ENCODE measurements around the gene HEATR9. TPM values are rescaled to one million over a fixed set of nuclear protein-coding genes. Genes with fewer than 3 reads are reported as not detected.

Gene HEATR9
- total RNA-seq, 2 donors from 2014 or later = not detected

DNA sequence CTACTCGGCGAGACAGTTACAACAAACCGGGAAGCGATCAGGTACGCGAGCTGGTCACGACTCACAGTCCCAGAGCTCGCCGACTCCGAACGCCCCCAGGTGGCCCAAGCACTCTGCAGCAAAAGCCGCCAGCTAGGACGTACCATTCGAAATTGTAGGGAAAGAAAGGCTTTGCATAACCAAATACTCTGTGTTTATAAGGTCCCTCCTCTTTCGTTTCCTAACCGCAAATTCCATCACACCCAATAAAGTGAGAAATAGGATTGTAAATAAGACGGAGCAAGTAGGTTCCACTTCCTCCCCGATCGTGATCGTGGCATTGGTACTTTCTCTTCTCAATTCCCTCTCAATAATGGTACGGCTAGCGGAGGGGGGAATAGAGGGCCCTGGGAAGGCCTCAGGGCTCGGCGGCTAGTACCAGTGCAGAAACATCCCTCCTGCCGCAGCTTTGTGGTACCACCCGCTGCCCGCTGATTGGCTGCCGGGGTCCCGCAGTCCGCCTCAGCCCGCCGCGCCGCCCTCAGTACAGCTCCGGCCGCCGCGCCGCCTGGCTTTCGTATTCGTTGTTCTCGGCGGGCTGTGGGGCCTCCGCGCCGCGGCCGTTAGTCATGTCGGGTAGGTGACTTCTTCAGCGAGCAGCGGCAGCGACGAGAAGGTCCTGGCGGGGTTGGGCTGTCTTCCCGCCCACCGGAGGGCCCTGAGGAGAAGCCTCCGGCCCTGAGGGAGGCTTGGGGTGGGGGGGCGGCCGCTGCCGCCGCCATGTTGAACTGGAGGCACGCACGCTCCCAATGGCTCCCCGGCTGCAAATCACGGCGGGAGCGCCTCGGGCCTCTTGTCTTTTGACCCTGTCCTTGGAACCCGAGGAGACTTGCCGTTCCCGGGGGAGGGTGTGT, 59.5 kb downstream of the HEATR9 start, which contains the start of gene TAF15:
Gene TAF15 (plus strand): TSS at position 523 of the 893 bp plus-strand sequence. CDS start 86 bp downstream, at position 609.
- peaks cover 0 to 29% of the 10 kb centered on the region in 2 donors for H3K4me1 ChIP-seq
- no peaks in the 10 kb centered on the region for H3K36me3 ChIP-seq
- DNase-seq (ENCODE audit: low spot score) = peak; percentile 95
- H3K27ac ChIP-seq = peak within 1 kb of the TSS; percentile 92 to 99
- H3K27me3 ChIP-seq = no peaks in the 10 kb centered on the region
- H3K9me3 ChIP-seq = no peaks in the 10 kb centered on the region
- TF ChIP-seq CTCF (IDR thresholded peaks at IDR 0.05) = peak; percentile 67 to 76
- peak within 1 kb of the TSS; percentile 82 to 92 for H3K4me3 ChIP-seq

DNA sequence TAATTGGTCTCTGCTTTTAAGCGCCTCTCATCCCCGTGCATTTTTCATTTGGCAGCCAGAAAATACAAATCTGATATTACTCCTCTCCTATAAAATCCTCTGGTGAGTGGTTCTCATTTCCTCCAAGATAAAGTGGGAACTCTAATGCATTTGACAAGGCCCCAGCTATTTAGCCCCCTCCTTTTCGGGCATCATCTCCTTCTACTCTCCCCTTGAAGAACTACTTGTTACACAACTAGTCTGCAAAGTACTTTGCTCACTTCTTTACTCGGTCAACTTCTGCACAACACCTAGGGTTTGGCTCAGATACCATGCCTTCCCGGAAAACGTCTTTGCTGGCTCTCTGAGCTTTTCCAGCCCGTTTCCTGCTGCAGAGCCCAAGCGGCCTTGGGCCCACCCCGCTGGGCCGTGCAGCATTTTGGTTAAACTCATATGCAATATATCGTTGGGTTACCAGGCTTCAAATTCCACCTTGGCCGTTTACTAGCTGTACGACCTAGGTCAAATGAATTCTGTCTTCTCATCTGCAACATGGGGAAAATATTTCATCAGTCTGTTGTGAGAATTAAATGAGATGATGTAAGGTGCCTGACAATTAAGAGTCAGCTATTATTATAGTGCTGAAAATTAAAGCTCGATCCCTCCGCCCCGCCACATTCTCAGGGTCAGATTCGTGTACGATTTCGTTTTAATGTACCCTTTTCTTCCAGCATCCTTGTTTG, 60.3 kb downstream of the HEATR9 start:
- Histone ChIP-seq H3K27ac (peak overlapping the region; percentile 92 to 99), H3K27me3 (no peaks in the 10 kb centered on the region), H3K4me1 (peaks cover 0 to 29% of the 10 kb centered on the region in 2 donors), H3K36me3 (no peaks in the 10 kb centered on the region), H3K9me3 (no peaks in the 10 kb centered on the region), H3K4me3 (peak overlapping the region; percentile 82 to 92)
- TF ChIP-seq CTCF (IDR thresholded peaks at IDR 0.05) = no peak
- DNase-seq (ENCODE audit: low spot score) = no peak

- H3K9me3 ChIP-seq = no peaks in the 10 kb centered on the region
- no peak overlapping the region for H3K27ac ChIP-seq
- DNase-seq (ENCODE audit: low spot score) = no peak
- peaks cover 0 to 29% of the 10 kb centered on the region in 2 donors for H3K4me1 ChIP-seq
- no peaks in the 10 kb centered on the region for H3K27me3 ChIP-seq
- no peak overlapping the region for H3K4me3 ChIP-seq
- no peak for TF ChIP-seq CTCF (IDR thresholded peaks at IDR 0.05)
- H3K36me3 ChIP-seq = no peaks in the 10 kb centered on the region
These were observed 61.1 kb downstream of the HEATR9 start for GRCh38 chr17:35807371-35808144.

Other genes starting within 250 kb of the HEATR9 start
- gene RASL10B, start 137.3 kb downstream of the HEATR9 start, total RNA-seq = 10 to 100 TPM; 39.2 to 61.9 TPM
- gene GAS2L2, start 115.7 kb downstream of the HEATR9 start, total RNA-seq = not detected
- not detected for gene C17orf50, start 108.0 kb downstream of the HEATR9 start, total RNA-seq
- gene MMP28, start 73.2 kb downstream of the HEATR9 start, total RNA-seq = 10 to 100 TPM; 10.5 to 14.9 TPM
- 10 to 100 TPM; 25.7 to 31.7 TPM for gene TAF15, start 59.4 kb downstream of the HEATR9 start, total RNA-seq
- 1 to 10 TPM; 1.0 to 3.1 TPM for gene CCL5, start 11.5 kb upstream of the HEATR9 start, total RNA-seq
- gene RDM1, start 61.9 kb upstream of the HEATR9 start, total RNA-seq = not detected
- not detected for gene LYZL6, start 74.8 kb upstream of the HEATR9 start, total RNA-seq
- gene CCL16, start 112.6 kb upstream of the HEATR9 start, total RNA-seq = not detected
- gene CCL14, start 117.8 kb upstream of the HEATR9 start, total RNA-seq = 10 to 100 TPM in 1 of 2 donors, 1 to 10 TPM in 1; 4.1 to 13.0 TPM
- not detected for gene CCL15, start 132.7 kb upstream of the HEATR9 start, total RNA-seq
- not detected for gene CCL23, start 149.1 kb upstream of the HEATR9 start, total RNA-seq
- 1 to 10 TPM; 1.0 to 3.6 TPM for gene CCL18, start 195.4 kb upstream of the HEATR9 start, total RNA-seq
- gene CCL3, start 221.3 kb upstream of the HEATR9 start, total RNA-seq = 1 to 10 TPM; 1.0 to 2.0 TPM
- gene CCL4, start 234.9 kb upstream of the HEATR9 start, total RNA-seq = 1 to 10 TPM; 1.7 to 2.8 TPM